Spleen (tissue), 7 donors: Measurements from ENCODE around the gene C18orf63.
"Not testable (repeated sequence)": the region's sequence is repeated elsewhere in the genome, so short reads cannot be mapped to it uniquely, and the experiment has no call there.

Experiments
- POLR2A ChIP-seq, 3 donors: fragments of 450-650 bp; IDR thresholded peaks; one replicate each; pipeline ENCODE4 v1.5.1; 2017; ENCODE audit warnings: antibody characterized with exemption in 3 of 3, mild to moderate bottlenecking in 1 of 3
- POLR2AphosphoS5 ChIP-seq, 3 donors: sonication (generic); formaldehyde crosslinking; IDR thresholded peaks; one replicate each; pipeline ENCODE4 v1.5.1; 2017; ENCODE audit warnings: antibody characterized with exemption in 3 of 3
- TF ChIP-seq, protein P1 (sequence below), 11 experiments: fragments of 200-600 bp in 7 of 11; fragments of 450-650 bp in 4 of 11; sonication (generic) in 4 of 11; IDR thresholded peaks in 8 of 11; conservative IDR thresholded peaks in 3 of 11; 1 replicate in 7 of 11; 2 replicates in 4 of 11; pipeline versions ENCODE4 v1.4.0 to v1.8.0; 2016 to 2021; ENCODE audit warnings: antibody characterized with exemption in 11 of 11, inconsistent platforms in 4 of 11, mild to moderate bottlenecking in 1 of 11
- donor health status: DM: no; HTN: no; CAD: no; lungs with moderate emphysema.
- donor health status: DM: no; HTN: no; CAD: no.
- donor health status: DM: no; HTN: no; CAD: no.

DNA sequence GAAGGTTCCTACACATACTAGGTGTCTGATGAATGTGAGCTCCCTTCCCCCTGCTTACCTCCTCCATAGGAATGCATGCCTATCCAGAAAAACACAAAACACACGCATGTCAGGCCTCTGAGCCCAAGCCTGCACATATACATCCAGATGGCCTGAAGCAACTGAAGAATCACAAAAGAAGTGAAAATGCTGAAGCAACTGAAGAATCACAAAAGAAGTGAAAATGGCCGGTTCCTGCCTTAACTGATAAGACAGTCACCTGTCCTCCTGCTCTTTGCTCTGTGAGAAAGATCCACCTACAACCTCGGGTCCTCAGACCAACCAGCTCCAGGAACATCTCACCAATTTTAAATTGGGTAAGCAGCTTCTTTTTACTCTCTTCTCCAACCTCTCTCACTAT lies 22.7 kb upstream of the C18orf63 start:
- TF ChIP-seq POLR2AphosphoS5, POLR2A (IDR thresholded peaks at IDR 0.05): not testable (repeated sequence)
- TF ChIP-seq, protein P1, sequence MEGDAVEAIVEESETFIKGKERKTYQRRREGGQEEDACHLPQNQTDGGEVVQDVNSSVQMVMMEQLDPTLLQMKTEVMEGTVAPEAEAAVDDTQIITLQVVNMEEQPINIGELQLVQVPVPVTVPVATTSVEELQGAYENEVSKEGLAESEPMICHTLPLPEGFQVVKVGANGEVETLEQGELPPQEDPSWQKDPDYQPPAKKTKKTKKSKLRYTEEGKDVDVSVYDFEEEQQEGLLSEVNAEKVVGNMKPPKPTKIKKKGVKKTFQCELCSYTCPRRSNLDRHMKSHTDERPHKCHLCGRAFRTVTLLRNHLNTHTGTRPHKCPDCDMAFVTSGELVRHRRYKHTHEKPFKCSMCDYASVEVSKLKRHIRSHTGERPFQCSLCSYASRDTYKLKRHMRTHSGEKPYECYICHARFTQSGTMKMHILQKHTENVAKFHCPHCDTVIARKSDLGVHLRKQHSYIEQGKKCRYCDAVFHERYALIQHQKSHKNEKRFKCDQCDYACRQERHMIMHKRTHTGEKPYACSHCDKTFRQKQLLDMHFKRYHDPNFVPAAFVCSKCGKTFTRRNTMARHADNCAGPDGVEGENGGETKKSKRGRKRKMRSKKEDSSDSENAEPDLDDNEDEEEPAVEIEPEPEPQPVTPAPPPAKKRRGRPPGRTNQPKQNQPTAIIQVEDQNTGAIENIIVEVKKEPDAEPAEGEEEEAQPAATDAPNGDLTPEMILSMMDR (IDR thresholded peaks at IDR 0.05 in 8 of 11, conservative IDR thresholded peaks at IDR 0.05 in 3 of 11), result not testable (repeated sequence)
